Testis (tissue), 3 donors: ENCODE measurements around the gene ELOVL1. TPM values are rescaled to one million over a fixed set of nuclear protein-coding genes. Genes with fewer than 3 reads are reported as not detected.

ENCODE experiments used
- DNase-seq: peaks from one replicate; pipeline ENCODE4 v3.0.0-alpha.2; 2019
- H3K27ac ChIP-seq, 2 donors: fragments of 200-600 bp; sonication (generic); one replicate each; pipeline ENCODE4 v1.5.1; 2019
- H3K27me3 ChIP-seq: fragments of 200-600 bp; sonication (generic); one replicate; pipeline ENCODE4 v1.5.1; 2019
- H3K36me3 ChIP-seq: fragments of 200-600 bp; sonication (generic); one replicate; pipeline ENCODE4 v1.5.1; 2017; ENCODE audit warnings: low read depth; ENCODE audit errors: missing control alignments
- H3K4me1 ChIP-seq: fragments of 200-600 bp; sonication (generic); one replicate; pipeline ENCODE4 v1.5.1; 2019
- H3K4me3 ChIP-seq, 2 donors: fragments of 200-600 bp; sonication (generic); one replicate each; pipeline ENCODE4 v1.5.1; 2017 to 2019
- H3K9me3 ChIP-seq: fragments of 200-600 bp; sonication (generic); one replicate; pipeline ENCODE4 v1.5.1; 2017
- CTCF ChIP-seq, 3 experiments: fragments of 450-650 bp in 2 of 3; fragments of 200-600 bp in 1 of 3; sonication (generic) in 1 of 3; IDR thresholded peaks; one replicate each; pipeline ENCODE4 v1.5.1; 2016 to 2019; ENCODE audit warnings: antibody characterized with exemption in 3 of 3, mild to moderate bottlenecking in 2 of 3, moderate library complexity in 1 of 3
- POLR2A ChIP-seq: fragments of 450-650 bp; IDR thresholded peaks from one replicate; pipeline ENCODE4 v1.6.1; 2017; ENCODE audit warnings: antibody characterized with exemption, mild to moderate bottlenecking, moderate library complexity
- WGBS, 2 donors: methylation state at CpG; one replicate each; pipeline ENCODE4 v1.1.5; 2018; 5-methylcytosine and 5-hydroxymethylcytosine counted together
- intact Hi-C: fragments of 100-400 bp; cut with DNase I; formaldehyde crosslinking; loops from one replicate; pipeline ENCODE4 v1.15.1; 2023; ENCODE audit warnings: low total_unique reads
- polyA plus RNA-seq: library from polyadenylated mRNA; stranded (reverse); fragments of 350-450 nt; fragmentation: Illumina TruSeq; extraction: RNeasy Lipid Tissue Mini Kit (QIAGEN cat#74804); gene quantifications from one replicate; pipeline ENCODE4 v1.2.3, GENCODE V29; 2014; ENCODE audit warnings: low read depth, low replicate concordance; ENCODE audit not compliant: insufficient read depth
- total RNA-seq, 2 donors: library from RNA; depleted of rRNA; stranded (reverse); fragments of >200 nt; gene quantifications; one replicate each; pipeline ENCODE4 v1.2.3, GENCODE V29; 2016

Gene ELOVL1
- total and polyA plus RNA-seq, 3 donors from 2014 or later, result 30.6 to 51.5 (median 40.1) TPM

- Histone ChIP-seq H3K27ac (no peak overlapping the region), H3K36me3 (no peaks in the 10 kb centered on the region), H3K4me3 (no peak overlapping the region), H3K4me1 (peaks cover 3% of the 10 kb centered on the region), H3K9me3 (no peaks in the 10 kb centered on the region), H3K27me3 (no peaks in the 10 kb centered on the region)
- TF ChIP-seq CTCF (IDR thresholded peaks at IDR 0.05) (no peak), POLR2A (no peak)
- DNase-seq, result no peak
- intact Hi-C loops, result no loop called here
These were observed 42.4 kb downstream of the ELOVL1 start for GRCh38 chr1:43325381-43325780.

GRCh38 chr1:43324810-43325209, 43.0 kb downstream of the ELOVL1 start:
- WGBS, 2 donors, result 87 to 100% methylated on average over 1 of the region's 1 CpG
- Histone ChIP-seq H3K27ac (no peak overlapping the region), H3K36me3 (no peaks in the 10 kb centered on the region), H3K4me1 (no peaks in the 10 kb centered on the region), H3K27me3 (no peaks in the 10 kb centered on the region), H3K9me3 (no peaks in the 10 kb centered on the region), H3K4me3 (no peak overlapping the region)
- intact Hi-C loops, result no loop called here
- no peak for DNase-seq
- no peak for TF ChIP-seq POLR2A
- TF ChIP-seq CTCF (IDR thresholded peaks at IDR 0.05), result no peak

GRCh38 chr1:43322506-43322905, 45.3 kb downstream of the ELOVL1 start:
- DNase-seq, result no peak
- Histone ChIP-seq H3K27me3 (no peaks in the 10 kb centered on the region), H3K27ac (no peak overlapping the region), H3K9me3 (no peaks in the 10 kb centered on the region), H3K36me3 (no peaks in the 10 kb centered on the region), H3K4me3 (no peak overlapping the region), H3K4me1 (no peaks in the 10 kb centered on the region)
- intact Hi-C loops, result no loop called here
- 91 to 97% methylated on average over 5 of the region's 5 CpGs for WGBS, 2 donors
- no peak for TF ChIP-seq POLR2A
- no peak for TF ChIP-seq CTCF (IDR thresholded peaks at IDR 0.05)

GRCh38 chr1:43321331-43321891, 46.4 kb downstream of the ELOVL1 start:
- no peaks in the 10 kb centered on the region for H3K4me1 ChIP-seq
- intact Hi-C loops, result no loop called here
- WGBS, 2 donors, result 90 to 93% methylated on average over 9 to 16 of the region's 16 CpGs

More at GRCh38 chr1:43321331-43321891, 46.4 kb downstream of the ELOVL1 start:
- Histone ChIP-seq H3K9me3 (no peaks in the 10 kb centered on the region), H3K4me3 (no peak overlapping the region), H3K36me3 (no peaks in the 10 kb centered on the region), H3K27ac (no peak overlapping the region), H3K27me3 (no peaks in the 10 kb centered on the region)
- TF ChIP-seq POLR2A (no peak), CTCF (IDR thresholded peaks at IDR 0.05) (no peak)
- DNase-seq, result no peak
